Stomach (tissue), 4 donors: Measurements from ENCODE around the gene ZNF385C.

ENCODE experiments used
- CTCF ChIP-seq, 7 experiments: fragments of 450-650 bp in 4 of 7; fragments of 200-600 bp in 3 of 7; sonication (generic) in 3 of 7; IDR thresholded peaks; one replicate each; pipeline ENCODE4 v1.5.1; 2016 to 2019; ENCODE audit warnings: antibody characterized with exemption in 7 of 7, control low read depth in 2 of 7, mild to moderate bottlenecking in 1 of 7
- POLR2A ChIP-seq, 4 donors: fragments of 450-650 bp; IDR thresholded peaks; one replicate each; pipeline ENCODE4 v1.6.1; 2016; ENCODE audit warnings: antibody characterized with exemption in 4 of 4, control low read depth in 2 of 4, mild to moderate bottlenecking in 1 of 4, moderate library complexity in 1 of 4

GRCh38 chr17:42039794-42040763, 58.2 kb downstream of the ZNF385C start:
- TF ChIP-seq CTCF (IDR thresholded peaks at IDR 0.05) (no peak), POLR2A (IDR thresholded peaks at IDR 0.05) (no peak)
